ENCODE results near the gene FEN1. TPM values are rescaled to one million over a fixed set of nuclear protein-coding genes. Genes with fewer than 3 reads are reported as not detected.

FEN1 gene
- total RNA-seq, 2 experiments from 2014 or later: 98.6 to 118 TPM

DNA sequence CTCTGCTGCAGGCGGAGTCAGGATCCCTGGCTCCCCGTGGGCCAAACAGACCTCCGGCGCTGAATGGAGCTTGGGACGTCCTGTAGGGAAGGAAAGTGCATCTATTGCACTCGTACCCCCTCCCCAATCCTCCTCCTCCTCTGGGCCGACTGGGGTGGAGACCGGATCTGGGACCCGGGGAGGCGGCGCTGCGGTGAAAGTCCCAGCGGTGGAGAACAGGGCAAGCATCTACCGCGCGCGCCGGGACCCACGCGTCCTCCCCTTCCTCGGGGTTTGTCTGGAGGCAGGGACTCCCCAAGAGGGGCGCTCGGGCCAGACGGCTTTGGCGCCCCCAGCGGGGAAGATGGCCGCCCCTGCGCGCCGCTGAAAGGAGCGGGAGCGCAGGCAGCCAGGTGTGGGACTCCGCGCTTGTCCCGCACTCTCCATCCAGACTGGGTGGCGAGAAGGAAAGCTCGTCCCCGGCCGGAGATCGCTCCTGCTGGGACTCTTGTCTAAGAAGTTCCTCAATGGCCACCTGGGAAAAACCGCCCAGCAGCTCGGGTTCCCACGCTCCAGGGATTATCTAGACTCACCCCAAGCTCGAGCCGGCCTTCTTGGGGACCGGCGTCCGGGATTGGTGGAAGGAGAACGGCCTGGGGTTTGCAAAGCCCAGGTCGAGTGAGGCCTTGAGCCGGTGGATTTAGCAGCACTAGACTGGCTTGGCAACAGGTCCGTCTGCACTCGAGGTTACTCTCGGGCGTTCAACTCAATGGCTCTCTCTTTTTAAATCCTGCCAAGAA, 36.1 kb downstream of the FEN1 start:
- Mint-ChIP-seq H3K9me3 (no peaks in the 10 kb centered on the region), H3K4me3 (peak overlapping the region; percentile 85), H3K27ac (peak overlapping the region; percentile 93), H3K4me1 (peaks cover 51% of the 10 kb centered on the region), H3K27me3 (peaks cover 6% of the 10 kb centered on the region), H3K36me3 (ENCODE audit: low read depth) (peaks cover 13% of the 10 kb centered on the region)
- ChIA-PET CTCF (interaction anchor here (0.6 to 3.3 kb wide), 11 partner anchors 9 to 596 kb away, joined by 3 to 42 read pairs (median 3); partner anchors contain the start of genes FADS1, FEN1 and TMEM258), POLR2A (interaction anchor here (0.6 to 2.3 kb wide), 3 partner anchors 13 to 118 kb away, joined by 3 to 9 read pairs (median 3); no protein-coding TSS in a partner anchor)
- DNase-seq: peak; percentile 55

GRCh38 chr11:61829806-61830205, 37.1 kb downstream of the FEN1 start:
- Mint-ChIP-seq H3K4me1 (peaks cover 61% of the 10 kb centered on the region), H3K27me3 (peaks cover 4% of the 10 kb centered on the region), H3K4me3 (peak overlapping the region; percentile 85), H3K27ac (peak overlapping the region; percentile 93), H3K9me3 (no peaks in the 10 kb centered on the region), H3K36me3 (ENCODE audit: low read depth) (peaks cover 20% of the 10 kb centered on the region)
- POLR2A ChIA-PET: interaction anchor here (2.3 kb wide), 1 partner anchor 14 kb away, joined by 9 read pairs; no protein-coding TSS in a partner anchor
- CTCF ChIA-PET: interaction anchor here (1.2 to 3.3 kb wide), 3 partner anchors 14 to 37 kb away, joined by 3 to 42 read pairs (median 12); partner anchors contain the start of genes FADS1 and FEN1
- DNase-seq: no peak

- DNase-seq: no peak
- Mint-ChIP-seq H3K36me3 (ENCODE audit: low read depth) (peaks cover 22% of the 10 kb centered on the region), H3K9me3 (no peaks in the 10 kb centered on the region), H3K27ac (peak overlapping the region; percentile 63), H3K27me3 (peaks cover 4% of the 10 kb centered on the region), H3K4me3 (peak overlapping the region; percentile 85), H3K4me1 (peaks cover 65% of the 10 kb centered on the region)
- CTCF ChIA-PET: interaction anchor here (1.1 to 3.3 kb wide), 3 partner anchors 12 to 32 kb away, joined by 3 to 12 read pairs (median 11); no protein-coding TSS in a partner anchor
- POLR2A ChIA-PET: interaction anchor here (2.3 kb wide), 1 partner anchor 15 kb away, joined by 9 read pairs; no protein-coding TSS in a partner anchor
Measured at GRCh38 chr11:61830237-61831105, 37.8 kb downstream of the FEN1 start.

DNA sequence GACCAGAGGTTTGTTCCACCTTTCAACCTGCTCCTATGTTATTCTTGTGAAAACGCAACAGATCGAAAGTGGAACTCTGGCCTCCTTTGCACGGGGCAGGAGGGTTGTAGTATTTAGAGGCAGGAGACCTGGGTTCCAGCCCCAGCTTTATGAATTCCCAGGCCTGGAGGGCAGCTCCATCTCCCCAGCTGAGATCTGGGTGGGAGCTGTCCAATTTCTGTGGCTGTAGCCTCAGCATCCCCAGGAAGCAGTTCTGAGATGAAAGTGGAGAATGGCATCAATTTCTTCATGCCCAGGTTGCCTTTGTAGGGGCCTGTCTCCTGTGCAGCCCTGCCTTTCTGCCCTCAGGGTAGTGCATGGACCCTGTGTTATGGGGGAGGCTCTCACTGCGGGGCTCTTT, 39.5 kb downstream of the FEN1 start:
- no peaks in the 10 kb centered on the region for H3K9me3 Mint-ChIP-seq
- no peak for DNase-seq
- POLR2A ChIA-PET: no interaction called here
- peaks cover 25% of the 10 kb centered on the region for H3K36me3 Mint-ChIP-seq (ENCODE audit: low read depth)
- H3K4me1 Mint-ChIP-seq: peaks cover 70% of the 10 kb centered on the region
- CTCF ChIA-PET: interaction anchor here (1.1 kb wide), 1 partner anchor 39 kb away, joined by 4 read pairs; no protein-coding TSS in a partner anchor
- H3K27me3 Mint-ChIP-seq: peaks cover 1% of the 10 kb centered on the region
- no peak overlapping the region for H3K4me3 Mint-ChIP-seq
- peak overlapping the region; percentile 72 for H3K27ac Mint-ChIP-seq

DNA sequence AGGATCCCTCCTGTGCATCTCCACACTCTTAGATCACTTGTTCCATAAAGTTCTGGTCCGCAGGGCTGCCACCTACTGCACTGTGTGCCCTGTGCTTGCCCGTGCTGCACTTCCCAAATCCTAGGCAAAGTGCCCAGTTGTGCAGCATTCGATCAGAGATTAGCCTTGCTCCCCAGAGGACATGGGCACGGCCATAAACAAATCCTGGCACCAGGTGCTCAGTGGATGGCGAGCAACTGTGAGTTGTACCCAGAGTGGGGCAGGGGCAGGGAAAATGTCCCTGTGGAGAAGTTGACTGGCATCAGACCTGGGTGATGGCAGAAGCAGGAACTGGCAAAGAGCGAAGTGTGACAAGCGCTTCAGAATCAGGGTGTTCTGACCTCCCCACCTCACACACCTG, 40.0 kb downstream of the FEN1 start:
- no peak overlapping the region for H3K4me3 Mint-ChIP-seq
- ChIA-PET POLR2A (no interaction called here), CTCF (interaction anchor here (1.2 kb wide), 1 partner anchor 20 kb away, joined by 3 read pairs; no protein-coding TSS in a partner anchor)
- H3K27me3 Mint-ChIP-seq: no peaks in the 10 kb centered on the region
- H3K4me1 Mint-ChIP-seq: peaks cover 69% of the 10 kb centered on the region
- peaks cover 26% of the 10 kb centered on the region for H3K36me3 Mint-ChIP-seq (ENCODE audit: low read depth)
- peak overlapping the region; percentile 97 for H3K27ac Mint-ChIP-seq
- DNase-seq: no peak
- no peaks in the 10 kb centered on the region for H3K9me3 Mint-ChIP-seq

- H3K4me1 Mint-ChIP-seq: peaks cover 69% of the 10 kb centered on the region
- H3K4me3 Mint-ChIP-seq: no peak overlapping the region
- POLR2A ChIA-PET: no interaction called here
- CTCF ChIA-PET: interaction anchor here (1.1 to 2.2 kb wide), 5 partner anchors 16 to 275 kb away, joined by 3 to 9 read pairs (median 4); no protein-coding TSS in a partner anchor
- DNase-seq: peak; percentile 25
- no peaks in the 10 kb centered on the region for H3K27me3 Mint-ChIP-seq
- no peaks in the 10 kb centered on the region for H3K9me3 Mint-ChIP-seq
- H3K36me3 Mint-ChIP-seq (ENCODE audit: low read depth): peaks cover 31% of the 10 kb centered on the region
- peak overlapping the region; percentile 97 for H3K27ac Mint-ChIP-seq
Measured at GRCh38 chr11:61833471-61833870, 40.8 kb downstream of the FEN1 start.

DNA sequence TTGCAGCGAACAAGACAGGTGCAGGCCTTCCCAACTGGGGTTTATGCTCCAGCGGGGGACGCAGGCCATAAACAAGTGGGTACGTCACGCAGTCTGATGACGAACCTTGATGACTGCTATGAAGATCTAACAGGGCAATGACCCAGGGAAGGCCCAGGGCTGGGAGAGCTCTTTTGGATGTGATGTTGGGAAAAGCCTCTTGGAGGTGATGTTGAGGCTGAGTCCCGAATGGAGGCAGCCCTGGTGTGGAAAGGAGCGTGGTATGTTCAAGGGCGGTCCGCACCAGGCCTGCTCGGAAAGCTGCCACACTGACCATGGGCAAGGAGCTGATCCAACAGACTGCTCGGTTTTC, 41.2 kb downstream of the FEN1 start:
- H3K4me1 Mint-ChIP-seq: peaks cover 69% of the 10 kb centered on the region

DNA sequence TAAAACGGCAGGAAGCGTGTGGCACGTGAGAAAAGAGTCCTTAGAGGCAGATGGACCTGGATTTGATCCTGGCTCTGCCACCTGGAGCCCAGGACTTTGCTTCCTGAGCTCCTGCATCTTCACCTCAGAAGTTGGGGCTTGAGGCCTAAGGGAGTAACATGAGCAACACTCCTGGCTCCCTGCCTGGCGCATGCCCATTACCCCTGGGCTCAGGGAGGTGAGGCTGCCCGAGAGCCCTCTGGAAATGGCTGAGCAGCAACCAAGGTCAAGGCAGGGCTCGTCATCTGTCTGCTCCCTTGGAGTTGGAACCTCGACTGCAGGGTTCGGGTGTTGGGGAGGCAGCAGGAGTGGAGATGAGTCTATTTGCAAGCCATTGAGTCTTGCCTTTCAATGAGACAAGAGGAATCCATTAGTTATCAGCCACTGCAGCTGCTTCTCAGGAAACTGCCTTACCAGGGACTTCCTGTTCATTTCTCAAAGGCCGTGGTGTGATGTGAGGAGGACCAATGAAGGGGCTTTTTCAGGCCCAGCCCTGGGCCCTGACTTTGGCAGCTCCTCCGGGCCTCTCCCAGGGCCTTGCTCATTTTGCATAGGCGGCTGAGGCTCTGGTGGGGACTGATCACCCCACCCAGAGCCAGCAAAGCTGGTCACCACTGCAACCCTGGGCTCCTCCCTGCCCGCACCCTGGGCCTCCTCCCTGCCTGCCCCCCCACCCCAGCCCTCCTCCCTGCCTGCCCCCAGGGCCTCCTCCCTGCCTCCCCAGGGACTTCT, 41.8 kb downstream of the FEN1 start:
- peaks cover 40% of the 10 kb centered on the region for H3K36me3 Mint-ChIP-seq (ENCODE audit: low read depth)
- no peaks in the 10 kb centered on the region for H3K27me3 Mint-ChIP-seq
- peak overlapping the region; percentile 57 for H3K4me3 Mint-ChIP-seq
- H3K27ac Mint-ChIP-seq: peak overlapping the region; percentile 97
- no peaks in the 10 kb centered on the region for H3K9me3 Mint-ChIP-seq
- POLR2A ChIA-PET: interaction anchor here (1.5 kb wide), 1 partner anchor 19 kb away, joined by 6 read pairs; no protein-coding TSS in a partner anchor
- CTCF ChIA-PET: interaction anchor here (0.7 to 2.2 kb wide), 7 partner anchors 10 to 429 kb away, joined by 3 to 9 read pairs (median 3); partner anchors contain the start of genes FEN1 and TMEM258
- peaks cover 65% of the 10 kb centered on the region for H3K4me1 Mint-ChIP-seq
- peak; percentile 82 for DNase-seq

More for the DNA sequence above, 41.2 kb downstream of the FEN1 start:
- no peak for DNase-seq
- ChIA-PET POLR2A (interaction anchor here (1.5 kb wide), 1 partner anchor 19 kb away, joined by 6 read pairs; no protein-coding TSS in a partner anchor), CTCF (interaction anchor here (1.1 to 2.2 kb wide), 5 partner anchors 16 to 274 kb away, joined by 3 to 9 read pairs (median 4); no protein-coding TSS in a partner anchor)
- Mint-ChIP-seq H3K9me3 (no peaks in the 10 kb centered on the region), H3K36me3 (ENCODE audit: low read depth) (peaks cover 36% of the 10 kb centered on the region), H3K27me3 (no peaks in the 10 kb centered on the region), H3K4me3 (peak overlapping the region; percentile 35), H3K27ac (peak overlapping the region; percentile 97)

DNA sequence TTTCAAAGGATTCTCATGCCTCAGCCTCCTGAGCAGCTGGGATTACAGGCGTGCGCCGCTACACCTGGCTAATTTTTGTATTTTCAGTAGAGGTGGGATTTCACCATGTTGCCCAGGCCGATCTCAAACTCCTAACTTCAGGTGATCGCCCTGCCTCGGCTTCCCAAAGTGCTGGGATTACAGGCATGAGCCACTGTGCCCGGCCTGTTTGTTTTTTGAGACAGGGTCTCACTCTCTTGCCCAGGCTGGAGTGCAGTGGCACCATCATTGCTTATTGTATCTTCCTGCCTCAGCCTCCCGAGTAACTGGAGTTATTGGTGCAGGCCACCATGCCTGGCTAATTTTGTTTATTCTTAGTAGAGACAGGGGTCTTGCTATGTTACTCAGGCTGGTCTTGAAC, 43.5 kb downstream of the FEN1 start:
- CTCF ChIA-PET: no interaction called here
- Mint-ChIP-seq H3K27me3 (no peaks in the 10 kb centered on the region), H3K27ac (peak overlapping the region; percentile 81), H3K9me3 (no peaks in the 10 kb centered on the region), H3K36me3 (ENCODE audit: low read depth) (peaks cover 48% of the 10 kb centered on the region), H3K4me1 (peaks cover 51% of the 10 kb centered on the region), H3K4me3 (no peak overlapping the region)
- DNase-seq: no peak
- POLR2A ChIA-PET: no interaction called here

DNA sequence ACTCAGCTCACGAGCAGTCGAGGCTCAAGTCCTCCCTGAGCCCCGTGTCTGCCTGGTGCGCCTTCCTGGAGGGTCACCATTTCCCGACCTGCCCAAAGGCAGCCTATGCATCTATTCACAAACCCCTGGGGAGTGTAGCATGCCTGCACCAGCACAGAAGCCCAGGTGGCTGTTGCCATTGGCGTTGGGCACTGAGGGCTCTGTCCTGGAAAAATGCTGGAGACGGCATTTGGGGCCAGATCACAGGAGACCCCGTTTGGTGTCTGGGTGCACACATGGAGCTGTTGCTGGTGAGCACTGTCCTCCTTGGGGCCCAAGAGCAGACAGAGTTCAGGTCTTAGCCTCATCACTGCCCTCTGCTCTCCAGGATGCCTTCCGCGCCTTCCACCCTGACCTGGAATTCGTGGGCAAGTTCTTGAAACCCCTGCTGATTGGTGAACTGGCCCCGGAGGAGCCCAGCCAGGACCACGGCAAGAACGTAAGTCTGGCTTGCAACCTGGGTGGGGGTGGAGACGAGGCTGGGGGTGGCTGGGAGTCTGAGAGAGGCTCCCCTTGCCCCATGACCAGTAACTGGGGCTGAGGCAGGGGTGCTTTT, 44.8 kb downstream of the FEN1 start:
- no peak for DNase-seq
- ChIA-PET CTCF (interaction anchor here (0.5 to 0.9 kb wide), 2 partner anchors 12 to 41 kb away, joined by 3 read pairs; no protein-coding TSS in a partner anchor), POLR2A (no interaction called here)
- Mint-ChIP-seq H3K9me3 (no peaks in the 10 kb centered on the region), H3K27ac (no peak overlapping the region), H3K4me1 (peaks cover 38% of the 10 kb centered on the region), H3K36me3 (ENCODE audit: low read depth) (peaks cover 57% of the 10 kb centered on the region), H3K27me3 (no peaks in the 10 kb centered on the region), H3K4me3 (no peak overlapping the region)

DNA sequence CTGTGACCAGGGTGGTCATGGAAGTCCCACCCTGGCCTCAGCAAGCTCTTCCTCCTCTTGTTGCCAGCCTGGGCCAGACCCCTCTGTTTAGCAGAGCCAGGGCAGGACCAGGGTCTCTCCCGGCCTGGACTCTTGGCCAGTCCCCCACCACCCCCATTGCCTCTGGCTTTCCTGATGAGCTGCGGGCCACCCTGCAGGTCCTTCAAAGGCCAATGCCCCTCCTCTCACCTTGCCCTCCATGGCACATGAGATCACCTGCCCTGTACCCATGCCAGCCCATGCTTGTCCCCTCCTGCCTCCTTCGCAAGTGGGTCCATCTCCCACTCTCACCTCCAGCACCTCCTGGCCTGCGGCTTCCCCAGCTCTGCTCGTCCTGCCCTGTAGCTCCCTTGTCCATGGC, 45.8 kb downstream of the FEN1 start:
- ChIA-PET CTCF (interaction anchor here (1.0 kb wide), 1 partner anchor 10 kb away, joined by 3 read pairs; the partner anchor contains the start of gene FADS2), POLR2A (interaction anchor here (0.5 kb wide), 1 partner anchor 129 kb away, joined by 4 read pairs; the partner anchor contains the start of gene FTH1)
- Mint-ChIP-seq H3K36me3 (ENCODE audit: low read depth) (peaks cover 59% of the 10 kb centered on the region), H3K27ac (peak overlapping the region; percentile 57), H3K9me3 (no peaks in the 10 kb centered on the region), H3K27me3 (no peaks in the 10 kb centered on the region), H3K4me1 (peaks cover 29% of the 10 kb centered on the region), H3K4me3 (no peak overlapping the region)
- no peak for DNase-seq
